ENCODE measurements around the gene SMCO4.

The SMCO4 gene

DNA sequence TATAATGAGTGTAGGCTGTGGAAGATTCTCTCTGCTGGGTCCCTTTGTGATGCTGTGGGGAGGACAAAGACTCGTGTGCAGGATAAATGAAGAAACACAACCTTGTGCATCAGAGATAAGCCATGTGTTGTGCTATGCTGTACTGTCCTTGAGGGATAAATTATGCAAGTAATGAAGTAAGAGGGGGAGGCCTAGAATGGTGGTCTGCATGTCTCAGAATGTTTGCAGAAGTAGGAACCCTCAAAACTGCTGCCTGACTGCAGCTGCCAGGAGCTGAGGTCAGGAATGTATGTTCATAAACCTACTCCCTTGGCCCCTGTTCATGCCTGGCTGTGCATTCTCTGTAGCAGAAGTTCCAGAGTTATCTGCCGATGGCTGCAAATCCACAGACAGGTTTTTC, 4.6 kb upstream of the SMCO4 start:
- Histone ChIP-seq H3K36me3 (ENCODE audit: insufficient read depth) (no peaks in the 10 kb centered on the region), H3K4me1 (ENCODE audit: low read depth, poor library complexity, severe bottlenecking) (peaks cover 5% of the 10 kb centered on the region), H3K27me3 (ENCODE audit: insufficient read depth, low read depth) (no peaks in the 10 kb centered on the region), H2AFZ (ENCODE audit: low read depth) (no peak overlapping the region), H3K27ac (no peak overlapping the region), H3K9ac (no peak overlapping the region), H3K79me2 (ENCODE audit: insufficient read depth, low read depth) (no peaks in the 10 kb centered on the region), H3K4me3 (IDR thresholded peaks at IDR 0.05; ENCODE audit: insufficient read depth, low read depth, low read length) (no peak overlapping the region), H3K4me2 (no peak overlapping the region), H4K20me1 (ENCODE audit: insufficient read depth) (no peaks in the 10 kb centered on the region)
- TF ChIP-seq, protein P1, sequence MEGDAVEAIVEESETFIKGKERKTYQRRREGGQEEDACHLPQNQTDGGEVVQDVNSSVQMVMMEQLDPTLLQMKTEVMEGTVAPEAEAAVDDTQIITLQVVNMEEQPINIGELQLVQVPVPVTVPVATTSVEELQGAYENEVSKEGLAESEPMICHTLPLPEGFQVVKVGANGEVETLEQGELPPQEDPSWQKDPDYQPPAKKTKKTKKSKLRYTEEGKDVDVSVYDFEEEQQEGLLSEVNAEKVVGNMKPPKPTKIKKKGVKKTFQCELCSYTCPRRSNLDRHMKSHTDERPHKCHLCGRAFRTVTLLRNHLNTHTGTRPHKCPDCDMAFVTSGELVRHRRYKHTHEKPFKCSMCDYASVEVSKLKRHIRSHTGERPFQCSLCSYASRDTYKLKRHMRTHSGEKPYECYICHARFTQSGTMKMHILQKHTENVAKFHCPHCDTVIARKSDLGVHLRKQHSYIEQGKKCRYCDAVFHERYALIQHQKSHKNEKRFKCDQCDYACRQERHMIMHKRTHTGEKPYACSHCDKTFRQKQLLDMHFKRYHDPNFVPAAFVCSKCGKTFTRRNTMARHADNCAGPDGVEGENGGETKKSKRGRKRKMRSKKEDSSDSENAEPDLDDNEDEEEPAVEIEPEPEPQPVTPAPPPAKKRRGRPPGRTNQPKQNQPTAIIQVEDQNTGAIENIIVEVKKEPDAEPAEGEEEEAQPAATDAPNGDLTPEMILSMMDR (conservative IDR thresholded peaks at IDR 0.05; ENCODE audit: low read depth, low read length), result no peak

GRCh38 chr11:93547028-93547427, 3.8 kb upstream of the SMCO4 start:
- Histone ChIP-seq H2AFZ (ENCODE audit: low read depth) (no peak overlapping the region), H3K4me2 (no peak overlapping the region)
- TF ChIP-seq, protein P1 (conservative IDR thresholded peaks at IDR 0.05; ENCODE audit: low read depth, low read length), result no peak

DNA sequence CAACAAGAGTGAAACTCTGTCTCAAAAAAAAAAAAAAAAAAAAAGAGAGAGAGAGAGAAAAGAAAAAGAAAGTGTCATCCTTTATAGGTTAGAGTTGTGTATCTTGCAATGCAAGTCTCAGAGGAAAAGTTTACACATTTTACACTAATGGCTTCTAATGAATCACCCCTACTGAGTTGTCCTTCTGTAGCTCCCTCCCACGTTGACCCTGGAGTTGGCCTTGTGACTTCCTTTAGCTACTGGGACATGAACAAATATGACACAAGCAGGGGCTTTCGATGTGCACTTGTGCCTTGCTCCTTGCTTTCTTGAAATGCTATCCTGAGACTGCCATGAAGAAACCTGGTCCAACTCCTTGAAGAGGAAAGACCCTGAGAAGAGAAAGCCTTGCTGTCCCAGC, 2.4 kb upstream of the SMCO4 start:
- H3K79me2 ChIP-seq (ENCODE audit: insufficient read depth, low read depth), result no peaks in the 10 kb centered on the region
- no peak overlapping the region for H3K9ac ChIP-seq
- H3K27me3 ChIP-seq (ENCODE audit: insufficient read depth, low read depth), result no peaks in the 10 kb centered on the region
- H3K36me3 ChIP-seq (ENCODE audit: insufficient read depth), result no peaks in the 10 kb centered on the region
- no peak overlapping the region for H3K4me2 ChIP-seq
- H4K20me1 ChIP-seq (ENCODE audit: insufficient read depth), result no peaks in the 10 kb centered on the region
- H3K27ac ChIP-seq, result no peak overlapping the region
- TF ChIP-seq, protein P1 (conservative IDR thresholded peaks at IDR 0.05; ENCODE audit: low read depth, low read length), result no peak
- H3K4me1 ChIP-seq (ENCODE audit: low read depth, poor library complexity, severe bottlenecking), result peaks cover 5% of the 10 kb centered on the region
- H2AFZ ChIP-seq (ENCODE audit: low read depth), result no peak overlapping the region
- H3K4me3 ChIP-seq (IDR thresholded peaks at IDR 0.05; ENCODE audit: insufficient read depth, low read depth, low read length), result no peak overlapping the region

More at GRCh38 chr11:93547028-93547427, 3.8 kb upstream of the SMCO4 start:
- Histone ChIP-seq H3K4me3 (IDR thresholded peaks at IDR 0.05; ENCODE audit: insufficient read depth, low read depth, low read length) (no peak overlapping the region), H3K4me1 (ENCODE audit: low read depth, poor library complexity, severe bottlenecking) (peaks cover 5% of the 10 kb centered on the region), H3K9ac (no peak overlapping the region), H3K79me2 (ENCODE audit: insufficient read depth, low read depth) (no peaks in the 10 kb centered on the region), H3K27me3 (ENCODE audit: insufficient read depth, low read depth) (no peaks in the 10 kb centered on the region), H3K36me3 (ENCODE audit: insufficient read depth) (no peaks in the 10 kb centered on the region), H4K20me1 (ENCODE audit: insufficient read depth) (no peaks in the 10 kb centered on the region), H3K27ac (no peak overlapping the region)

DNA sequence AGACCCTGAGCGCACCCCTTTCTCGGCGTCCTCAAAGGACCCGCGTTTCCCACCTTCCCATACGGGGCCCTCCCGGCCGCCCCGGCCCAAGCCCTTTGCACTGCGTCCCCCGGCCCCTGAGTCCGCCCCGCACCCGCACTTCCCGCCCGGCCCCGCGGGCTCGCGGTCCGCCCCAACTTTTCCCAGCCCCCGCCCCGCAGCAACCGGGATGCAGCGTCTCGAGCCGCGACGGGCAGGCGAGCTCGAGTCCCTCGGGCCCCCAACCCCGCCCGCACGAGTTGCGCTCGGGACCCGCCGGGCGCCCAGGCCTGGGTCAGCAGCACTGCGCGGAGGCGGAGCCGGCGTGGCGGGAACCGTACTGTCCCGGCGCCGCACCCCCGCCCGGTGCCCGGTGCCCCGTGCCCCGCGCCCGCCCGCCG, 371 bp downstream of the SMCO4 start:
- H3K27me3 ChIP-seq (ENCODE audit: insufficient read depth, low read depth), result no peaks in the 10 kb centered on the region
- TF ChIP-seq, protein P1 (conservative IDR thresholded peaks at IDR 0.05; ENCODE audit: low read depth, low read length), result no peak
- H4K20me1 ChIP-seq (ENCODE audit: insufficient read depth), result no peaks in the 10 kb centered on the region
- no peak overlapping the region for H3K4me3 ChIP-seq (IDR thresholded peaks at IDR 0.05; ENCODE audit: insufficient read depth, low read depth, low read length)
- H3K4me1 ChIP-seq (ENCODE audit: low read depth, poor library complexity, severe bottlenecking), result peaks cover 5% of the 10 kb centered on the region
- H3K27ac ChIP-seq, result no peak overlapping the region
- H3K9ac ChIP-seq, result peak overlapping the region; percentile 39; the same call in 1 of the 2 replicates
- H2AFZ ChIP-seq (ENCODE audit: low read depth), result peak overlapping the region; percentile 44; the same call in 1 of the 2 replicates
- peak overlapping the region; percentile 21; the same call in 1 of the 2 replicates for H3K4me2 ChIP-seq
- H3K36me3 ChIP-seq (ENCODE audit: insufficient read depth), result no peaks in the 10 kb centered on the region
- no peaks in the 10 kb centered on the region for H3K79me2 ChIP-seq (ENCODE audit: insufficient read depth, low read depth)

Data from KMS-11 (cell line).